HG02678 (cell line): ENCODE results near the gene MYO7B.
"Not testable (repeated sequence)": the region's sequence is repeated elsewhere in the genome, so short reads cannot be mapped to it uniquely, and the experiment has no call there.

Source experiments
- ATAC-seq: cut with Tn5 transposase; IDR thresholded peaks from one replicate; pipeline ENCODE4 v1.9.1; 2021; ENCODE audit warnings: mild to moderate bottlenecking, moderate library complexity; ENCODE audit not compliant: unreplicated experiment

MYO7B gene

DNA sequence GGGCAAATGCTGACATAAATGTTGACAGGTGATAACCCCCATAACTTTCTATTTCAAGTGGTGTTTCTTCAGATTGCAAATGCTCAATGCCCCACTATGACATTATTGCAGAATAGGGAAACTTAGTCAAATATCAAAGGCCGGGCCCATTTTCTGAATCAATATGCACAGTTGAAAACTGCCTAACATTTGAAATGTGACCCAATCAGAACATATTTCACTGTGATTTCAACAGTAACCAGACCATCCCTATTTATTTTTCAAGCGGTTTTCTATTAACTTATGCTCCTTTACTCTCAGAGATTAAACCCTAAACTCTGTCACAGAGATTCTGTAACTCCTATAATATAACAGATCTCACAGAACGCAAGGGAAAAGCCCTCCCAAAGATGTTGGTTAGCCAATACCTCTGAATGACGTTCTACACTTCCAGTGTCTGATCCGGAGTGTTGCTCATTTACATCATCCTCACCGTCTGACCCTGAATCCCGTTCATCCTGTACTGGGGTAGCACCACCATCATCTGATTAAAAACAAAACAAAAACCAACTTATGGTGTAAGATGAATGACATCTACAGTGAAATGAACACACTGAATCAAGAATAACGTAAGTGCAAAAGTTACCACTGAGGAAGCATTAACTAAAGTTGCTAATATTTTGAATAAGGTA is 12.1 kb upstream of the MYO7B start:
- no peak for ATAC-seq

DNA sequence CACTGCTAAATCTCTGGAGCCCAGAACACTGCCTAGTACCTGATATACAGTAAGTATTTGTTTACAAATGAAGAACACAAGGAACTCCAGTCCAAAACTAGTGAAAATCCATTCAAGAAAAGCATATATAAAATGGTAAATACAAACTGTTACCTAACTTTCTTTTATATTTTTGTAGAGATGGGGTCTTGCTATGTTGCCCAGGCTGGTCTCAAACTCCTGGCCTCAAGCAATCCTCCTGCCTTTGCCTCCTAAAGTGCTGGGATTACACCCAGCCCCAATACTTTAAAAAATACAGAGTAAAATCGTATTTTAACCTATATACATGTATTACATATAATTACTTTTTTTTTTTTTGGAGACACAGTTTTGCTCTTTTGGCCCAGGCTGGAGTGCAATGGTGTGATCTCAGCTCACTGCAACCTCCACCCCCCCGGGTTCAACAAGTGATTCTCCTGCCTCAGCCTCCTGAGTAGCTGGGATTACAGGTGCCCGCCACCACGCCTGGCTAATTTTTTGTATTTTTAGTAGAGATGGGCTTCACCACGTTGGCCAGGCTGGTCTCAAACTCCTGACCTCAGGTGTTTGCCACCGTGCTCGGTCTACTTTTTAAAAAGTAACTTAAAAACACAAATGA is 11.2 kb upstream of the MYO7B start:
- not testable (repeated sequence) for ATAC-seq

DNA sequence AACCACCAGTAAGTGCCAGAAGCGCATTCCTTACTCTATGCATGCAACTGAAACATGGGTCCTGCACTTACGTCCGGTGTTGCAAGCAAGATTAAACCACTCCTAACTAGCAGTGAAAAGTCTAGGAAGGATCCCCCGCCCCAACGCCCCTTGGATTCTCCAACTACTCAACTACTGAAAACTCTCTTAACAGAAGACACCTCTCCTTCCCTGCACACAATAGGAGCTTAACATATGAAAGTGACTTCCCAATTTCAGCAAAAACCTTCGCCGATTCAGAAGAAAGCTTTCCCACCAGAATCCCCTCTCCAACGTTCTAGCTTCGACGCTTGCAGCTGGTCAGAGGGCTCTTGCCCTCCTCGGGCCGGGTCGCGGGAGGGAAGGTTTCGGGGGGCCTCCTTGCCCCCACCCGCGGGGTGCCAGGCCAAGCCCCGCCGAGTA is 9.8 kb upstream of the MYO7B start:
- no peak for ATAC-seq

DNA sequence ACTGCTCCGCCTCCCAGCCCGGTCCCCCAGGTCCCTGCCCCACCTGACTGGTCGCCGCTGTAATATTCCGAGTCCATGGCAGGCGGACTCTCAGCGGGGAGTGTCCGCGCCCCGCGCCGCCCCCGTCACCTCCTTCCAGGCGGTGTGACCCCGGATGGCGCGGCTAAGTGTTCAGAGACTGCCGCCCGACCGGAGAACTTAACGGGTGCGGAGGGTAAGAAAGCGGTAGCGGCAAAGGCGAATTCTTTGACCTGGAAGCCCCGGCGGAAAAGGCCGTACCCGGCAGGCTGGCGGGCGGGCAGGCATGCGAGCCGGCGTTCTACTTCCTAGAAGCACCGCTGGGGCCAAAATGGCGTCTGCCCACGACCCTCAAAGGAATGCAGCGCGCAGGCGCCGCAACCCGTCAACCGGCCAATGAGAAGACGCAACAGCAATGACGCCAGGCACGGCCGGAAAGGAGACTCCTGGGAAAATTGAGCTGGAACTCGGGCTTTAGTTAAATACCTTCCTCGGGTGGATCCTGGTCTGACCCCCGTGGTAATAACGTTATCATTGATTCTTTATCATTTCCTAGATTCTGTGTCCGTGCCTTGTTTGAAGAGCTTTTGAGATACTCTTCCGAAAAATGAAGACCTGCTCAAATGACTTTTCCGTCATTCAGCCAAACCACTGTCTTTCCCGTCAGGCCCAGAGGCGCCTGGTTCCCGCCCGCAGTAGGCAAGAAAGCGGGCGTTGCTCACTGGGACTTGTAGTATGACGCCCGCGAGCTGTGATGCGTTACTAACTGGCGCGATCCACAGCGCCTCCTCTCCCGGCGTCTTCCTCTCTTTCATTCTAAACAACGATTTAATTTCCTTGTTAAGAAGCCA is 9.1 kb upstream of the MYO7B start, which contains the start of gene IWS1:
IWS1 (minus strand) TSS at position 358 of the 869 bp plus-strand sequence; CDS start at position 77, 281 bp downstream.
- peak; percentile 88 for ATAC-seq

DNA sequence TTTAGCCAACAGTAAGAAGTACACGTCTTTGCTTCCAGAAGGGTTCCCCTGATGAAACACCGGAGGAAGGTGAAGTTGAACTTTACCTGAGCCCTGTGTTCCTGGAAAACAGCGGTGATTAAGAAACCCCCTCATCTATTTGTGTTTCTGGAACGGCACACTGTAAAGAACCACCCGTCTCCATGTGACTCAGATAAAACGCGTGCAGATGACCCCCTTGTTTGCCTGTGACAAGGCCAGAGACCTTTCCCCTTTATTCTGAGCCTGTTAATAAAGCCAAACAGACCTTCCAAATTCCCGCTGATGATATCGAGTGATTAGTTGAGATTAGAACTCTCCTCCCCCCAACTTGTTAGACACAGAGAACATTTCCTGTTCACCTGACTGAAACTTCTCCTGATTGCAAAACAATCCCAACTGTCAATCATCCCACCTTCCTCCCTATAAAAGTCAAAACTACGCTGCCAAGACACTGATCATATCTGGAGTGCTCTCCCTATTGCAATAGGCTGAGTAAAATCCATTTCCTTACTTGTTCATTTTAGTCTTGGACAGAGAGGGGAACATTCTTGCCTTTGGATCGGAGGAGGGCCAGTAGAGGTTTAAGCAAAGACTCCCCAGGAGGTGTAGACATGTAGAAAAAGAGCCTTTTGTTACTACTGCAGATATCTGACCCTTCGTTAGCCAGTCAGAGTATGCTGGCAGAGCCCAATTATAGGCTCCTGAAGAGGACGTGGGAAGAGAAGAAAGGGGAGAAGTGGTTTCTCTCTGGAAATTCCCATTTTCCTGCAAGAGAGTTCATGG is 8.3 kb upstream of the MYO7B start:
- peak; percentile 13 for ATAC-seq

DNA sequence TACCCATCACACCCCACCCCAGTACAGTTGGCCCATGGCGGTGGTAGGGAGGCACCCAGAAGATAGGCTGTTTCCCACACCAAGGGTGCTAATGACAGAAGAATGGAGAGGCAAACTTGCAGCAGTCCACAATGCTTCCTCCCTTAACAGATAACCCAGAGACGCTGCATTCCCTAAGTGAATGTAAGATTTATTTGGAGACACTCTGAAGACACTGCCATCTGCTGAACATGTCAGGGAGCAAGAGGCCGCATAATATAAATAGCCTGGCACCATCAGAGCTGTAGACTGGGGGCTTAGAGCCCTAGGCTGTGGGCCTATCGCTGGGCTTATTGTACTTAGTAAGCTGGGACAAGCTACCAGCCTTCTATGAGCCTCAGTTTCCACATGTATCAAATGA is 7.0 kb upstream of the MYO7B start:
- no peak for ATAC-seq

DNA sequence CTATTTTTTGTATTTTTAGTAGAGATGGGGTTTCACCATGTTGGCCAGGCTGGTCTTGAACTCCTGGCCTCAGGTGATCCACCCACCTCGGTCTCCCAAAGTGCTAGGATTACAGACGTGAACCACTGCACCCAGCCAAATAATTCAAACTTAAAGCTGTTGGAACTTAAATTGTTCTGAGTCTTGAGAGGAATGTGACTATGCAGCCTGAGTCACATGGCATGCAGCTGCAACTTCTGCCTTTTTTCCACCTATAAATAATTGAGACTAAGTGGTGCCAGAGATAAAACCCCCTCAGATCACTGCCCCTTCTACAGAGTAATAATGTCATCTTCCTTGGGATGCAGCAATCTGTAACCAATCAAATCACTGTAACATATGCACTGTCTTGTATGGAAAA is 6.1 kb upstream of the MYO7B start:
- not testable (repeated sequence) for ATAC-seq

DNA sequence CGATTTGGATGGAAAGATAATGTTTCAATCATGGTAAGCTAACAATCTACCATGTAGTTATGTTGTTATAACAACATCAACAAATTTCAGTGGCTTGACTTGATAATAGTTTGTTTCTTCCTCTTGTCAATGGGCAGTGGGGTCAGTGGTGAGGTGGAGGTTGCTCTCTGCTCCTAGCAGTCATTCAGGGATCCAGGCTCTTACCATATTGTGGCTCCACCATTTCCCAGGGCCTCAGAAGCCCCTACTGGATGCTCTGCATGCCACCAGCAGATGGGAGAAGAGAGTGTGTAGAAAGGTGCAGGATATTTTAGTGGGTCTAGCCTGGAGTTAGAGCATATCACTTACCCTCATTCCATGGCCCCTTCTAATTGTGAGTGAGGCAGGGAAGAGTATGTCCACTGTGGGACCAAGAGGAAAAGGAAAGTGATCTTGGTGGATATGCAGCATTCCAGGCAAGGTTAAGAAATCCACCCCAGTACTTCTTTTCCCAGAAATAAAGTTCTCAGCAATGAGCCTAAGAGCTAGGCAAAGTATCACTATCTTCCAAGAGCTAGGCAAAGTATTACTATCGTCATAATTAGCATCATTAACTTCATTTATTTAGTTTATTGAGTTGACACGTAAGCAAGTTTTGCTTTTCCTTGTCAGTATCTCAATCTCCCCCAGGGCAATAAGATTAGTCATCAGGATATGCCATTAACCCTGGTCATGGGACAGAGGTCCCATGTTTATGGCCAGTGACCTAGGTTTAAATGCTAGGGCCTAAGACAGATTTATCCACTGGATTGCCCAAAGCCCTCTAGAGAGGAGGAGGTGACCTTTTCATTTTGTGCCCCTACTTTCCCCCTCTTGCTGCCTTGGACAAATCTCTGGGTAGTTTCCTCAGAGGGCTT is 5.0 kb upstream of the MYO7B start:
- ATAC-seq = no peak

DNA sequence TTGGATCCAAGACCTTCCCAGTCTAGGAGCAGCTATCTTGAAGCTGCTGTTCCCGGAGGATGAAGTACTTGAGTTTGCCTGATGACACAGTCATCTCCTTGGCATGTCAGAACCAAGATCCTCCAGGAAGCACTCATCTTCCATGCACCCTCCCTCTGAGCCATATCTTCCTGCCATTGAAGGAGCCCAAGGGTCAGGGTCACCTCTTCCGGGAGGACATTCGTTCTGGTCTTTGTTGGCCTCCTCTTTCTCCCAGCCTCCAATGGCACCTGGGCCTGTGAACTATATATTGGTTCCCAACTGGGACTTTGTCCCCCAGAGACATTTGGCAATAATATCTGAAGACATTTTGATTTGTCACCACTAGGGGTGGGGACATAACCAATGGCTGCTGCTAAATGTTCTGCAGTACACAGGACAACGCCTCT is 4.2 kb upstream of the MYO7B start:
- ATAC-seq = no peak

DNA sequence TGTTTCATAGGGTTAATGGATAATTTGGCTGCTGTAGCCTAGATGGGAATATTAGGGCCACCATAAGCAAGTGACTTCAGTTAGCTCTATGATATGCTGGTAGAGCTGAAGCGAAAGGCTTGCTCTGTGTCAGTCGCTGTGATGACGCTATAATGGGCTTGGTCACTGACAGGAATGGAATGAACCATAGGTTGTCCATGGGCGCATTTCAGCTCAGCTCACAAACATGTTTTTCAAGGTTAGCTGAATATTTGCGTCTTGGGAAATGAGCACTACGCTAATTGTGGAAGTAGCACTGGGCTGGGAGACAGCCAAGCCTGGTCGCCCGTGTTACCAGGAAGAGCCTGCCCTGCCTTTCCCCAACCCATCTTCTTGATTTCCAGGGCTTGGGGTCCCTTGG is 3.2 kb upstream of the MYO7B start:
- ATAC-seq = no peak

DNA sequence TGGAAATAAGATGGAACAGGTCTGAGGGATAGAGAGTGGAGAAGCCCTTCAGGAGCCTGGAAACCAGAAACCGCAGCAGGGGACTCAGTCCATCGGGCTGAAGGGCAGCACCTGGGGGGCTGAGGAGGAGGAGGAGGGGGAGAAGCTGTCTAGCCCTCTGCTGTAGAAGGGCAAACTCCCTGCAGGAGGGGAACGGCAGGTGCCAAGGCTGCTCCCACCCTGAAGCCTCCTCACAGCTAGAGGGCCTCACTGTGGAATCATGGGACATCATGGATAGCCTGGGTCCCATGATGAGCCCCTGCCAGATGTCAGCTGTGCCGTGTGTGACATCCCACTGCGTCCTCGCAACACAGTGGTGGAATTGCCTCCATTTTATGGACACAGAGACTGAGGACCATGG is 435 bp downstream of the MYO7B start:
- ATAC-seq = no peak

DNA sequence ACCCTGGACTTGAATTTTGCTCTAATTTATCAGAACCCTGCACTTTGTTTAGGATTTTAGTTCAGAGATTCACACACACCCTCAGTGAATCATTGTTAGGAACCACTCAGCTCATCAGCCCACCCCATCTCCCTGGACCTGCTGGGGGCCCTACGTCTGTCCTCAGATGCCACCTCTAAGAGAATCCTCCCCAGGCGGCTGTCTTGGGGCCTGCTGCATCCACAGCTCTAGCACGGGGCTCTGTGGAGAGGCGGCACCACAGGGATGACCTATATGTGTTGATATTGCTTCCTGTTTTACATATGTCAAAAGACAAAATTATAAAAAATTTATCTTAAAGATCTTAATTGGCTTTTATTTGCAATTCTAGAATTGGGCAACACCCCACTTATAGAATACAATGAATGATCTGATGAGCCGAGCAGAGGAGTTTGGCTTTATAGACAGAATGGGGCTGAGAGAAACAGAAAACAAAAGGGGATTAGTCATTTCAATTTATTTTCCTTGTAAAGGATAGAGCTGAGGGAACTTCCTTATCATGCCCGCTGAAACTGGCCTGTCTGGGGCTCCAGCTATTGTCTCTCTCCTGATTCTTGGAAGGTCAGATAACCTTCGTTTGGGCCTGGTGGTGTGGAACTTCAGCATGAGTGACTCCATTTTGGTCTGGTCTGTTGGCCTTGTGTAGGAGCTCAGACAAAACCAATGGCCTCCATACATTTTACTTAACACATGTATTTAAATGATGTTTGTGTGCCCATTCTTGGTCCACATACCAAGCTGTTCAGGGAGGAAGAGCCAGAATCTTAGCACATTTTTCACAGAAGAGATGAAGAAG is 1.4 kb downstream of the MYO7B start:
- no peak for ATAC-seq

DNA sequence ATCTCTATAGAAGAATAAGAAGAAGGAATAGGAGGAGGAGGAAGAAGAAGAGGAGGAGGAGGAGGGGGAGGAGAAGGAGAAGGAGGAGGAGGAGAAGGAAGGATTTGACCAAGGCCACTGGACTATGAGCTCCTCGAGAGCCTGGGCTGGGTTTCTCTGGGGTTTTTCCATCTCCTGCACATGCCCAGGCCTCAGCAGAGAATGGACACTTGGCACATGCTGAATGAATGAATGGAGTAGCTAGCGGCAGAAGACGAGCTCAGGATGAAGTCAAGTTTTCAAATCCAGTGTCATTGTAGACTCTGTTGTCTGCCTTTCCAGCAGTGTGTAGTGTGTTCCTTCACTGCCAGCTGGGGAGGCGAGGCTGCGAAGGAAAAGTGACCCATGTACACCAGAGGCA is 2.2 kb downstream of the MYO7B start:
- ATAC-seq = no peak

DNA sequence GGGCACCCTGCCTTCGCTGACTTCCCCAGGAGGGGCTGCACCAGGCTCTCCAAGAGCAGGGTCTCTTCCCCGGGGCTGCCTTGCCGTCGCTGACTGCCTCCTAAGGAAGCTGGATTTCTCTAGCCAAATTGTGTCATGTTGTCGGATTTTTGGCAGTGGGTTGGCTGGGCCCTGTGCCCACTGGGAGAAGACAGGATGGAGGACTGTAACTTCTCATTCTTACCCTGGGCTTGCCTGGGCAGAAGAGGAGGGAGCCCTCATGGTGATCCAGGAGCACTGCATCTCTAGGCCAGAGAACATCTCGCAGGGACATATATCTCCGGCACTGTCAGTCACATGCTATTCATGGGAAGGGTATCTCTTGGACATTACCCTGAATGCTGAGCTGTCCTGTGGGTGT is 6.3 kb downstream of the MYO7B start:
- no peak for ATAC-seq

DNA sequence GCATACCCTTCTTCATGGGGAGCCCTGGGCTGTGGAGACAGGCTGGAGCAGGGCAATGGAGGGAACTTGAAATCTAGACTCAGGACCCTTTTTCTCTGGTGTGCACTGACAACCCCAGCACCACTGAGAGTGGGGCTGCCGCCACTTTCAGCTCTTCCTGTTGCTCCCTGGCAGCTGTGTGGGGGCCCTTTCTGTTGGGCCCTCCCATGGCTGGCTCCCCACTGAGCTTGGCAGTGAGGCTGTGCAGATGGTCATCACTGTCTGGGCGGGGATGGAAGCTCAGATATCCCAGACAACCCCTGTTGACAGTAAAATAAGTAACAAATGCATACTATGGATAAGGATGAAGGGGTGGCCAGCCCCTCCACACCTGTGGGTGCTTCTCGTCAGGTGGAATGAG is 6.7 kb downstream of the MYO7B start:
- no peak for ATAC-seq

DNA sequence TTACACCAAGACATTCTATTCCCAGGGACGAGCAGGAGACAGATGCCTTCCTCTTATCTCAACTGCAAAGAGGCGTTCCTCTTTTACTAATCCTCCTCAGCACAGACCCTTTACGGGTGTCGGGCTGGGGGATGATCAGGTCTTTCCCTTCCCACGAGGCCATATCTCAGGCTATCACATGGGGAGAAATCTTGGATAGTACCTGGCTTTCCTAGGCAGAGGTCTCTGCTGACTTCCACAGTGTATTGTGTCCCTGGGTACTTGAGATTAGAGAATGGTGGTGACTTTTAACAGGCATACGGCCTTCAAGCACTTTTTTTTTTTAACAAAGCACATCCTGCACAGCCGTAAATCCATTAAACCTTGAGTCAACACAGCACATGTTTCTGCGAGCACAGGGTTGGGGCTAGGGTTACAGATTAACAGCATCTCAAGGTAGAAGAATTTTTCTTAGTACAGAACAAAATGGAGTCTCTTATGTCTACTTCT is 7.6 kb downstream of the MYO7B start:
- ATAC-seq = not testable (repeated sequence)

DNA sequence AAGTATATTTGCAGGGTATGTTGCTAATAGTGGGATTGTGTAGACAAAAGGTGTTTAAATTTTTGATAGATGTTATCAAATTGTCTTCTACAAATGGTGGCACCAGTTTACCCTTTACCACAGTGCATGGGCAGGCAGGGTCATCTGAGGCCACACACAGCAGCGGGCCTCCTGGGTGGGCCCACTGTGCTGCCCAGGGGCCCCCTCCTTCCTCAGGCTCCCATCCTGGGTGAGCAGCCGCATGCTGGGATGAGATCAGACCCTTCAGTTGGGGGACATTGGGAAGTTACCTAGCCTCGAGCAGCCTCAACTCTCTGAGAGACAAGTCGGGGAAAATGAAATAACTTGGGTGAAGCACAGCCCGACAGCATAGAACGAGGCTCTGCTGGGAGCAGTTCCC is 9.7 kb downstream of the MYO7B start:
- no peak for ATAC-seq

DNA sequence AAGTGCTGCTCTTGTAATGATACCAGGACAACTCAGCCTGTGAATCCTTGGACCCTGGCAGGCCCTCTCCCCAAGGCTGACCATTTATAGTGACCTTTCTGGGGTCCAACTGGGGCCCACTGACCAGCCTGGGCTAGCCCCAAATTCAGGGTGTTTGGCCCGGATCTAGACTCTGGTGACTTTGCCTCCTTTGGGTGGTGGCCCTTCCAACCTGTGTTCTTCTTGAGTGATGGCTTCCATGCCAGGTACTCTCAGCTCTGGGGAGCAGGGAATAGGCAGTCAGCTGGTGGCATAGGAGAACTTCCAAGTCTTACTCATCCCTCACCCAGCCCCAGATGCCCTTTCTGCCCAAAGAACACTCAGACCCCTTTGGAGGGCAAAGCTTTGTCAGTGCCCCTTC is 10.3 kb downstream of the MYO7B start:
- ATAC-seq = no peak

DNA sequence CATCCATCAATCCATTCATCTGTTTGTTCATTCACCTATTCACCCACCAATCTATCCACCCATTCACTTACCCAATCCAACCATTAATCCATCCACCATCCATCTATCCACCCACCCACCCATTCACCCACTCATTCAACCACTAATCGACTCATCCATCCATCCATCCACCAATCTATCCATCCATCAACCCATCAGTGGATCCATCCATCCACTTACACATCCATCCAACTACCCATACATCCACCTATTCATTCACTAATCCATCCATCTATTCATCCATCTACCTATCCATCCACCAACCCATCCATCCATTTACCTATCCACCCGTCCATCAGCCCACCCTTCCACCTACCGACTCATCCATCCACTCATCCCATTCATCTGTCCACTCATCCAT is 11.3 kb downstream of the MYO7B start:
- ATAC-seq = no peak
